K562 (cell line): ENCODE measurements around the gene GP1BB. TPM values are rescaled to one million over a fixed set of nuclear protein-coding genes. Genes with fewer than 3 reads are reported as not detected.

Experiments used
- CXXC5 ChIP-seq: fragments of 250-450 bp; sonication (Bioruptor Pico); IDR thresholded peaks from 2 replicates; pipeline ENCODE4 v1.8.0; 2022; ENCODE audit warnings: inconsistent platforms, mild to moderate bottlenecking, moderate library complexity
- EHMT2 ChIP-seq: fragments of 450-650 bp; IDR thresholded peaks from 2 replicates; pipeline ENCODE4 v1.6.1; 2018; ENCODE audit warnings: antibody characterized with exemption
- HIVEP1 ChIP-seq: fragments of 250-450 bp; sonication (Bioruptor Pico); IDR thresholded peaks from 2 replicates; pipeline ENCODE4 v1.4.0; 2020; ENCODE audit warnings: mild to moderate bottlenecking
- PML ChIP-seq: IDR thresholded peaks from 2 replicates; pipeline ENCODE4 v1.6.1; 2012; ENCODE audit warnings: low read length, inconsistent platforms
- RREB1 ChIP-seq: fragments of 250-450 bp; sonication (Bioruptor Pico); IDR thresholded peaks from 2 replicates; pipeline ENCODE4 v1.4.0; 2020
- TEAD4 ChIP-seq, 2 experiments: sonication (generic) in 1 of 2; formaldehyde crosslinking in 1 of 2; IDR thresholded peaks; 2 replicates each; pipeline versions ENCODE4 v1.6.1 to v1.8.0; 2012 to 2022; ENCODE audit warnings: borderline replicate concordance in 1 of 2, inconsistent platforms in 1 of 2, low read length in 1 of 2, mild to moderate bottlenecking in 1 of 2, missing genetic modification reagents in 1 of 2
- ZC3H11A ChIP-seq: IDR thresholded peaks from 2 replicates; pipeline ENCODE4 v1.6.1; 2012; ENCODE audit warnings: low read depth, low read length, improper control_type of control experiment
- ZNF184 ChIP-seq: sonication (generic); formaldehyde crosslinking; IDR thresholded peaks from 2 replicates; pipeline ENCODE4 v1.5.0; 2020; ENCODE audit warnings: missing genetic modification reagents
- ZNF57 ChIP-seq: fragments of 450-650 bp; formaldehyde crosslinking; IDR thresholded peaks from 2 replicates; pipeline ENCODE4 v1.4.0; 2020; ENCODE audit warnings: mild to moderate bottlenecking, moderate library complexity
- ZNF740 ChIP-seq, 3 experiments: fragments of 200-800 bp in 1 of 3; sonication (Bioruptor generic) in 1 of 3; sonication (generic) in 1 of 3; formaldehyde crosslinking in 1 of 3; IDR thresholded peaks; 2 replicates each; pipeline versions ENCODE4 v1.6.1 to v1.8.0; 2016 to 2022; ENCODE audit warnings: mild to moderate bottlenecking in 2 of 3, missing compliant biosample characterization in 2 of 3, missing genetic modification characterization in 2 of 3, missing genetic modification reagents in 1 of 3
- ZSCAN29 ChIP-seq: fragments of 450-650 bp; IDR thresholded peaks from 2 replicates; pipeline ENCODE4 v1.6.1; 2017
- polyA plus RNA-seq, 8 experiments: library from polyadenylated mRNA; depleted of rRNA in 4 of 8; stranded (reverse) in 5 of 8; unstranded in 3 of 8; fragments of >200 nt; fragmentation: Nextera tagmentation in 2 of 8; fragmentation: Illumina TruSeq in 1 of 8; extraction: Ambion mirVana in 2 of 8; extraction: Trizol in 1 of 8; gene quantifications; 2 replicates each; pipeline versions ENCODE4 v1.2.1 to v1.2.3, GENCODE V29; 2011 to 2014; ENCODE audit warnings: inconsistent platforms in 1 of 8, missing spikeins in 1 of 8
- total RNA-seq, 7 experiments: library from RNA; depleted of rRNA in 6 of 7; stranded (reverse); fragments of >200 nt in 6 of 7; fragmentation: Illumina TruSeq in 2 of 7; extraction: Trizol in 2 of 7; gene quantifications; 2 replicates each; pipeline versions ENCODE4 v1.2.1 to v1.2.3, GENCODE V29; 2011 to 2021; ENCODE audit warnings: low replicate concordance in 1 of 7
- TF ChIP-seq, protein P1 (sequence below): fragments of 450-650 bp; formaldehyde crosslinking; IDR thresholded peaks from 2 replicates; pipeline ENCODE4 v1.4.0; 2022; ENCODE audit warnings: missing genetic modification characterization
- TF ChIP-seq, protein P2 (sequence below), 2 experiments: fragments of 150-350 bp in 1 of 2; IDR thresholded peaks; 2 replicates each; pipeline ENCODE4 v1.6.1; 2012 to 2016; ENCODE audit warnings: low read depth in 2 of 2, low read length in 2 of 2, mild to moderate bottlenecking in 1 of 2, moderate library complexity in 1 of 2

The GP1BB gene
- total and polyA plus RNA-seq, 9 of the 15 experiments (the other 6 are each of a cell fraction or from before 2014, with no cell fraction given), result 0.69 to 162 (median 2.8) TPM

GRCh38 chr22:19680911-19681862 lies 42.2 kb upstream of the GP1BB start (continued):
- TF ChIP-seq RREB1, result 0 out of 2 replicates have a peak, but pooled peaks have one; percentile 24
- no peak for TF ChIP-seq ZNF184 (CRISPR knock-in tag)
- no peak for TF ChIP-seq ZNF57
- TF ChIP-seq CXXC5 (CRISPR knock-in tag), result peak; percentile 85
- no peak for TF ChIP-seq ZSCAN29
- TF ChIP-seq, protein P1, sequence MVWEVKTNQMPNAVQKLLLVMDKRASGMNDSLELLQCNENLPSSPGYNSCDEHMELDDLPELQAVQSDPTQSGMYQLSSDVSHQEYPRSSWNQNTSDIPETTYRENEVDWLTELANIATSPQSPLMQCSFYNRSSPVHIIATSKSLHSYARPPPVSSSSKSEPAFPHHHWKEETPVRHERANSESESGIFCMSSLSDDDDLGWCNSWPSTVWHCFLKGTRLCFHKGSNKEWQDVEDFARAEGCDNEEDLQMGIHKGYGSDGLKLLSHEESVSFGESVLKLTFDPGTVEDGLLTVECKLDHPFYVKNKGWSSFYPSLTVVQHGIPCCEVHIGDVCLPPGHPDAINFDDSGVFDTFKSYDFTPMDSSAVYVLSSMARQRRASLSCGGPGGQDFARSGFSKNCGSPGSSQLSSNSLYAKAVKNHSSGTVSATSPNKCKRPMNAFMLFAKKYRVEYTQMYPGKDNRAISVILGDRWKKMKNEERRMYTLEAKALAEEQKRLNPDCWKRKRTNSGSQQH, result peak; percentile 75; the same call in 1 of the 2 replicates
- TF ChIP-seq EHMT2, result peak; percentile 70; the same call in 1 of the 2 replicates
- no peak for TF ChIP-seq HIVEP1 (CRISPR knock-in tag)
- no peak for TF ChIP-seq ZNF740 (CRISPR knock-in tag; IDR thresholded peaks at IDR 0.05)
- 0 out of 4 replicates have a peak, but pooled peaks of 1 of the 2 experiments have one; percentile 56 for TF ChIP-seq ZNF740 (tag; IDR thresholded peaks at IDR 0.05)
- TF ChIP-seq ZC3H11A, result no peak
- TF ChIP-seq TEAD4 (IDR thresholded peaks at IDR 0.05; ENCODE audit: low read length), result peak; percentile 63
- TF ChIP-seq TEAD4 (CRISPR knock-in tag; IDR thresholded peaks at IDR 0.05; ENCODE audit: borderline replicate concordance), result no peak
- TF ChIP-seq PML, result 0 out of 2 replicates have a peak, but pooled peaks have one; percentile 38
- TF ChIP-seq, protein P2, sequence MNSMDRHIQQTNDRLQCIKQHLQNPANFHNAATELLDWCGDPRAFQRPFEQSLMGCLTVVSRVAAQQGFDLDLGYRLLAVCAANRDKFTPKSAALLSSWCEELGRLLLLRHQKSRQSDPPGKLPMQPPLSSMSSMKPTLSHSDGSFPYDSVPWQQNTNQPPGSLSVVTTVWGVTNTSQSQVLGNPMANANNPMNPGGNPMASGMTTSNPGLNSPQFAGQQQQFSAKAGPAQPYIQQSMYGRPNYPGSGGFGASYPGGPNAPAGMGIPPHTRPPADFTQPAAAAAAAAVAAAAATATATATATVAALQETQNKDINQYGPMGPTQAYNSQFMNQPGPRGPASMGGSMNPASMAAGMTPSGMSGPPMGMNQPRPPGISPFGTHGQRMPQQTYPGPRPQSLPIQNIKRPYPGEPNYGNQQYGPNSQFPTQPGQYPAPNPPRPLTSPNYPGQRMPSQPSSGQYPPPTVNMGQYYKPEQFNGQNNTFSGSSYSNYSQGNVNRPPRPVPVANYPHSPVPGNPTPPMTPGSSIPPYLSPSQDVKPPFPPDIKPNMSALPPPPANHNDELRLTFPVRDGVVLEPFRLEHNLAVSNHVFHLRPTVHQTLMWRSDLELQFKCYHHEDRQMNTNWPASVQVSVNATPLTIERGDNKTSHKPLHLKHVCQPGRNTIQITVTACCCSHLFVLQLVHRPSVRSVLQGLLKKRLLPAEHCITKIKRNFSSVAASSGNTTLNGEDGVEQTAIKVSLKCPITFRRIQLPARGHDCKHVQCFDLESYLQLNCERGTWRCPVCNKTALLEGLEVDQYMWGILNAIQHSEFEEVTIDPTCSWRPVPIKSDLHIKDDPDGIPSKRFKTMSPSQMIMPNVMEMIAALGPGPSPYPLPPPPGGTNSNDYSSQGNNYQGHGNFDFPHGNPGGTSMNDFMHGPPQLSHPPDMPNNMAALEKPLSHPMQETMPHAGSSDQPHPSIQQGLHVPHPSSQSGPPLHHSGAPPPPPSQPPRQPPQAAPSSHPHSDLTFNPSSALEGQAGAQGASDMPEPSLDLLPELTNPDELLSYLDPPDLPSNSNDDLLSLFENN (IDR thresholded peaks at IDR 0.05; ENCODE audit: low read depth in 2 of 2, low read length in 2 of 2), result no peak
